OCI-LY3 (cell line): Measurements from ENCODE around the gene HSPG2.

ENCODE experiments used
- H2AFZ ChIP-seq: fragments of 200-600, 300-600 bp; shearing (Covaris generic); 2 replicates; pipeline ENCODE4 v1.6.0; 2014; ENCODE audit warnings: antibody characterized with exemption, low read depth, low read length
- H3K27ac ChIP-seq: fragments of 200-600, 300-600 bp; sonication (generic); 2 replicates; pipeline ENCODE4 v1.5.1; 2014; ENCODE audit warnings: mild to moderate bottlenecking, low read length, moderate library complexity, mixed read lengths
- H3K27me3 ChIP-seq: fragments of 200-600, 300-600 bp; sonication (generic); 2 replicates; pipeline ENCODE4 v1.6.1; 2014; ENCODE audit warnings: low read depth, low read length, mixed read lengths
- H3K36me3 ChIP-seq: fragments of 200-600, 300-600 bp; sonication (generic); replicated peaks from 2 replicates; pipeline ENCODE3; 2014; ENCODE audit warnings: low read depth, low read length, mixed read lengths
- H3K4me1 ChIP-seq: fragments of 300-600, 200-600 bp; sonication (generic); 2 replicates; pipeline ENCODE4 v1.6.1; 2014; ENCODE audit warnings: low read length, mixed read lengths
- H3K4me2 ChIP-seq: fragments of 200-600, 300-600 bp; sonication (generic); 2 replicates; pipeline ENCODE4 v1.6.1; 2014; ENCODE audit warnings: low read length, mixed read lengths
- H3K4me3 ChIP-seq: fragments of 300-600, 200-600 bp; sonication (generic); 2 replicates; pipeline ENCODE4 v1.5.1; 2014; ENCODE audit warnings: antibody characterized with exemption, mild to moderate bottlenecking, low read length, moderate library complexity
- H3K79me2 ChIP-seq: fragments of 300-600, 200-600 bp; shearing (Covaris generic); 2 replicates; pipeline ENCODE4 v1.6.1; 2014; ENCODE audit warnings: mild to moderate bottlenecking, low read length, mixed read lengths
- H3K9ac ChIP-seq: fragments of 300-600, 200-600 bp; shearing (Covaris generic); 2 replicates; pipeline ENCODE4 v1.6.0; 2014; ENCODE audit warnings: mild to moderate bottlenecking, low read length, moderate library complexity
- H3K9me3 ChIP-seq: fragments of 200-600, 300-600 bp; shearing (Covaris generic); 2 replicates; pipeline ENCODE4 v1.6.1; 2014; ENCODE audit warnings: low read length, mixed read lengths; ENCODE audit not compliant: insufficient read depth
- H4K20me1 ChIP-seq: fragments of 200-600, 300-600 bp; sonication (generic); 2 replicates; pipeline ENCODE4 v1.6.1; 2016; ENCODE audit warnings: low read length, mixed read lengths; ENCODE audit not compliant: insufficient read depth
- EZH2phosphoT487 ChIP-seq: fragments of 200-600 bp; shearing (Covaris generic); IDR thresholded peaks from 2 replicates; pipeline ENCODE4 v1.6.1; 2018; ENCODE audit warnings: antibody characterized with exemption, mixed run types, low read depth
- TF ChIP-seq, protein P1 (sequence below): fragments of 200-600, 300-600 bp; sonication (generic); IDR thresholded peaks from 2 replicates; pipeline ENCODE4 v1.5.1; 2014; ENCODE audit warnings: antibody characterized with exemption, low read length, low read depth

The HSPG2 gene

DNA sequence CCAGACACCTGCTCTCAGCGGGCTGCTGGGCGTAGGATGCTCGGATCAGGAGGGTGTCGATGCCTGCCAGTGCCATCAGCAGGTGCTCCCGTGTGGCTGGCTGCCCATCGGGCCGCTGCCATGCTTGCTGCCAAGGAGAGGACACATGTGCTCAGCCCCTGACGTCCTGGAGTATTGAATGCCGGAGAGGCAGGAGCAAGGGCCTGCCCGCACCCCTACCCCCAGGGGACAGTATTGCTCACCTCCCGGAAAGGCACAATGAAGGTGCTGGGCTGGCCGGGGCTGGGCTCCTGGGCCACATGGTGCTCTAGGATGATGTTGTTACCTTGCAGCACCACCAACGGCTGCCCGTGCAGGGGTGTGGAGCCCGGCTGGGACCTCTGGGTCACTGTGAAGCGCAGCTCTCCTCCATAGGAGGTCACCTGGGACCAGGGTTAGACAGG, 61.5 kb downstream of the HSPG2 start:
- H3K4me3 ChIP-seq, result no peak overlapping the region
- H3K36me3 ChIP-seq, result no peaks in the 10 kb centered on the region
- no peak overlapping the region for H3K27ac ChIP-seq
- H4K20me1 ChIP-seq, result no peaks in the 10 kb centered on the region
- H3K9me3 ChIP-seq, result no peaks in the 10 kb centered on the region
- no peaks in the 10 kb centered on the region for H3K79me2 ChIP-seq
- no peak overlapping the region for H3K9ac ChIP-seq
- H3K4me2 ChIP-seq, result no peak overlapping the region
- H3K27me3 ChIP-seq, result no peaks in the 10 kb centered on the region
- no peak overlapping the region for H2AFZ ChIP-seq
- TF ChIP-seq, protein P1, sequence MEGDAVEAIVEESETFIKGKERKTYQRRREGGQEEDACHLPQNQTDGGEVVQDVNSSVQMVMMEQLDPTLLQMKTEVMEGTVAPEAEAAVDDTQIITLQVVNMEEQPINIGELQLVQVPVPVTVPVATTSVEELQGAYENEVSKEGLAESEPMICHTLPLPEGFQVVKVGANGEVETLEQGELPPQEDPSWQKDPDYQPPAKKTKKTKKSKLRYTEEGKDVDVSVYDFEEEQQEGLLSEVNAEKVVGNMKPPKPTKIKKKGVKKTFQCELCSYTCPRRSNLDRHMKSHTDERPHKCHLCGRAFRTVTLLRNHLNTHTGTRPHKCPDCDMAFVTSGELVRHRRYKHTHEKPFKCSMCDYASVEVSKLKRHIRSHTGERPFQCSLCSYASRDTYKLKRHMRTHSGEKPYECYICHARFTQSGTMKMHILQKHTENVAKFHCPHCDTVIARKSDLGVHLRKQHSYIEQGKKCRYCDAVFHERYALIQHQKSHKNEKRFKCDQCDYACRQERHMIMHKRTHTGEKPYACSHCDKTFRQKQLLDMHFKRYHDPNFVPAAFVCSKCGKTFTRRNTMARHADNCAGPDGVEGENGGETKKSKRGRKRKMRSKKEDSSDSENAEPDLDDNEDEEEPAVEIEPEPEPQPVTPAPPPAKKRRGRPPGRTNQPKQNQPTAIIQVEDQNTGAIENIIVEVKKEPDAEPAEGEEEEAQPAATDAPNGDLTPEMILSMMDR, result no peak
- TF ChIP-seq EZH2phosphoT487, result no peak
- peaks cover 15% of the 10 kb centered on the region for H3K4me1 ChIP-seq

DNA sequence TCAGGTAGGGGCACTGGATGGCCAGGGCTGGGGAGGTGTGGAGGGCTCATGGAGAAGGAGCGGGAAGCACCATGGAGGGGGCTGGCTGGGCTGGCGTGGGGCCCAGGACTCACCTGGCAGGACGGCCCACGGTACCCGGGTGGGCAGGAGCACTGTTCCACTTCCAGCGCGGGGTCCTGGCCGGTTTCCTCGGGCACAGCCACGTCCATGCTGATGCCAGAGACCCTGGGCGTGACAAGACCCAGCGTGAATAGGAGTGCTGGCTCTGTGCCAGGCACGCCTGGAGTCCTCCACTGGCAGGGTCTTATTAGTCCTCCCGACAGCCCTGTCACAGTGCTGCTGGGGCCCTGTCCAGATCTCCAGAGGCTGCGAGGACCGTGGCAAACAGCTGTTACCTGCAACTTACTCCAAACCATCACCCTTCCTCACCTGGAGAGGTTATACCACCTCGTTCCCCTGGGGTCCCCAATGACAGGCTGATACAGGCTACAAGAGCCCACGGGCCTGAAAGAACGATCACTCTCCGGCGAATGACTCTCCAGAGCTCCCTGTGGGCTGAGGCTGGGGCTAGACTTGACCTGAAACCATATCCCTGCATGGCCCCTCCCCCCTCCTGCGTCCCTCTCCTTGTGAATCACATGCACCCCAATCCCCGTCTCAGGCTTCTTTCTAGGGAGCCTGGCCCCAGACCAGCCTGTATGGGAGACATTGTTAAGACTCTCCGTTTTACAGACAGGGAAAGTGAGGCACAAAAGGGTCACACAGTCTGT, 62.1 kb downstream of the HSPG2 start:
- Histone ChIP-seq H3K27me3 (no peaks in the 10 kb centered on the region), H3K4me1 (peaks cover 15% of the 10 kb centered on the region), H3K36me3 (no peaks in the 10 kb centered on the region), H4K20me1 (no peaks in the 10 kb centered on the region), H2AFZ (no peak overlapping the region), H3K4me3 (no peak overlapping the region), H3K79me2 (no peaks in the 10 kb centered on the region), H3K9me3 (no peaks in the 10 kb centered on the region), H3K4me2 (no peak overlapping the region), H3K9ac (no peak overlapping the region), H3K27ac (no peak overlapping the region)
- TF ChIP-seq EZH2phosphoT487, result no peak
- TF ChIP-seq, protein P1, result no peak

DNA sequence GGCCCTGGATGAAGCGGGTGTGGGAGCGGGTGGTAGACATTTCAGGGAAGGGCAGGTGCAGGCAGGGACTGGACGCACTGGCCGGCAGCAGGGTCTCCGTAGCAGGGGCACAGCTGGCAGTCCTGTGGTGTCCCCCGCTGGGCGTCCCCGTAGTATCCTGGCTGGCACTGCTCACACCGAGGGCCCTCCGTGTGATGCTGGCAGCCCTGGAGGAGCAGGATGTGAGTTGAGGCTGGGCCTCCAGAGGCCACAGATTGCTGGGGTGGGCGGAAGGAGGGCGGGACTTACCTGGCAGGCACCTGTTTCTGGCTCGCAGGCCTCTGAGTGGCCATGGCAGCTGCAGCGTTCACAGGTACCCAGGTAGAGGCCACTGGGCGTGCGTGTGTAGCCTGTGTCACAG, 62.8 kb downstream of the HSPG2 start:
- H3K4me1 ChIP-seq, result peaks cover 15% of the 10 kb centered on the region
- no peak overlapping the region for H3K27ac ChIP-seq
- H3K27me3 ChIP-seq, result no peaks in the 10 kb centered on the region
- H3K4me2 ChIP-seq, result no peak overlapping the region
- no peaks in the 10 kb centered on the region for H3K79me2 ChIP-seq
- H2AFZ ChIP-seq, result no peak overlapping the region
- H3K4me3 ChIP-seq, result no peak overlapping the region
- H4K20me1 ChIP-seq, result no peaks in the 10 kb centered on the region
- TF ChIP-seq, protein P1, result no peak
- TF ChIP-seq EZH2phosphoT487, result no peak
- H3K9ac ChIP-seq, result no peak overlapping the region
- no peaks in the 10 kb centered on the region for H3K36me3 ChIP-seq
- H3K9me3 ChIP-seq, result no peaks in the 10 kb centered on the region

DNA sequence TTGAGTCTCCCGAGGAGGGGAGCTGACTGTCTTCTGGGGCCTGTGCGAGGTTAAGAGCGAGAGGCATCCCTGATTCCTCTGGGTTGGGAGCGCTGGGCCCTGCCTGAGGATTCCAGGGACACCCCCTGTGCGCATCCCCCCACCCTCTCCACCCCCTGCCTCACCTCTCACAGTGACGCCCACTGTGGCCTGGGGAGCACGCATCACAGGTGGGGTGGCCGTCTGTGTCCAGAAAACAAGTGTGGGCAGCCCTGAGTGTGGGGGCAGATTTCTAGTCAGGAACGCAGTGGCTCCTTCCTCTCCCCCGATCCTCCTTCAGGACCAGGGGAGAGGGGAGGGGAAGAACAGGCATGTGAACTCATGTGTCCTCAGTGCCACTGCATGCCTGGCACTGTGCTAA, 63.3 kb downstream of the HSPG2 start:
- H3K36me3 ChIP-seq, result no peaks in the 10 kb centered on the region
- TF ChIP-seq, protein P1, result no peak
- TF ChIP-seq EZH2phosphoT487, result no peak

More for the DNA sequence above, 63.3 kb downstream of the HSPG2 start:
- H3K79me2 ChIP-seq, result no peaks in the 10 kb centered on the region
- no peak overlapping the region for H2AFZ ChIP-seq
- H3K4me3 ChIP-seq, result no peak overlapping the region
- no peak overlapping the region for H3K27ac ChIP-seq
- H4K20me1 ChIP-seq, result no peaks in the 10 kb centered on the region
- no peak overlapping the region for H3K4me2 ChIP-seq
- H3K9ac ChIP-seq, result no peak overlapping the region
- H3K4me1 ChIP-seq, result peaks cover 15% of the 10 kb centered on the region
- no peaks in the 10 kb centered on the region for H3K27me3 ChIP-seq
- H3K9me3 ChIP-seq, result no peaks in the 10 kb centered on the region
